ENCODE measurements around the gene IRF2BP1. TPM values are rescaled to one million over a fixed set of nuclear protein-coding genes. Genes with fewer than 3 reads are reported as not detected.

The IRF2BP1 gene
- total and polyA plus RNA-seq, 2 of the 13 experiments (the other 11 are each of a cell fraction or from before 2014, with no cell fraction given): 4.3 to 14.3 TPM

DNA sequence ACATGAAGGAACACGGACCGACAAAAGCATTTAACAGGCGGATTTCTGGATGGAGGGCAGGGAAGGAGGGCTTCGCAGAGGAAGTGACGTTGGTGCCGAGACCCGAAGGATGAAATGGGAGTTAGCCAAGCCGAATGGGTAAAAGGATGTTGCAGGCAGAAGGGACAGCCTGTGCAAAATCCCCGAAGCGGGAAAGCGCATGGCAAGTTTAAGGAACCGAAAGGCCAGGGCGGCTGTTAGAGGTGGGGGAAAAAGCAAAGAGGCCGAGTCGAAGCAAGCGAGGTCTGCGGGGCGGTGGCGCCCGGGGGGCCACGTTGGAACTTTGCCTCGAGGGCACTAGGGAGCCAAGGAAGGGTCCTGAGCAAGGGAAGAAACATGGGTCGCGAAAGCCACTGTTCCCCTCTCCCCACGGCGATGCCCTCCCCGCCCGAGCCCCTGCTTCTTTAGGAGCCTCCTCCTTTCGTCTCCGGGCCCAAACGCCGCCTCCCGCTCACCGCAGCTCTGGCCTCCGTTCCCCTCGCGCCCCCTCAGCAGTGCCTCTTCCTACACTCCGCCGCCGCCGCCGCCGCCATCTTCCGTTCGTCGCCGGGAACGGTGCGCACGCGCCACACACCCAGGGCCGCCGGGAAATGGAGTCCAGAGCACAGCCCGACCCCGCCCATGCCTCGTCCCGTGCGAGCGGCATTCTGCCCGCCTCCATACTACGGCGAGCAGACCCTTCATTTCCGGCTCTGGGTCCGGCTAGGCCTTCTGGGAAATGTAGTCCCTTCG, 23.2 kb downstream of the IRF2BP1 start, which contains the start of gene SYMPK (continued):
- TF ChIP-seq ZBTB40 (IDR thresholded peaks at IDR 0.05) (peak; percentile 61; the same call in 1 of the 2 replicates), ZBTB40 (CRISPR knock-in tag; IDR thresholded peaks at IDR 0.05) (peak; percentile 70; the same call in 1 of the 2 replicates), ZNF746 (CRISPR knock-in tag; IDR thresholded peaks at IDR 0.05) (no peak; the same call in none of the 2 replicates), PLRG1 (conservative IDR thresholded peaks at IDR 0.05) (no peak), SIN3B (IDR thresholded peaks at IDR 0.05; ENCODE audit: low read length) (no peak), ZNF709 (CRISPR knock-in tag; IDR thresholded peaks at IDR 0.05) (no peak), EHMT2 (IDR thresholded peaks at IDR 0.05; ENCODE audit: borderline replicate concordance, low read depth, low read length) (no peak), ZNF772 (CRISPR knock-in tag; IDR thresholded peaks at IDR 0.05) (peak; percentile 93; the same call in 1 of the 2 replicates), HOXA9 (CRISPR knock-in tag; IDR thresholded peaks at IDR 0.05; ENCODE audit: borderline replicate concordance) (peak; percentile 69; the same call in 1 of the 2 replicates), NCOA2 (CRISPR knock-in tag; IDR thresholded peaks at IDR 0.05) (0 out of 2 replicates have a peak, but pooled peaks have one; percentile 23), ZNF44 (CRISPR knock-in tag; IDR thresholded peaks at IDR 0.05) (no peak), SP5 (CRISPR knock-in tag; IDR thresholded peaks at IDR 0.05; ENCODE audit: borderline replicate concordance, low read depth) (peak; percentile 83), ZNF274 (CRISPR knock-in tag; IDR thresholded peaks at IDR 0.05) (no peak), ZNF547 (CRISPR knock-in tag; IDR thresholded peaks at IDR 0.05) (no peak), KAT7 (CRISPR knock-in tag; IDR thresholded peaks at IDR 0.05; ENCODE audit: borderline replicate concordance) (peak; percentile 85)

Measured in HepG2 (cell line).